Fibroblast of villous mesenchyme (primary cell): ENCODE data around the gene KRT73. TPM values are rescaled to one million over a fixed set of nuclear protein-coding genes. Genes with fewer than 3 reads are reported as not detected.

Experiments used
- DNase-seq: peaks from one replicate; pipeline ENCODE4 v3.0.0-alpha.2; 2010; ENCODE audit warnings: low read depth
- H3K4me3 ChIP-seq: 2 replicates; pipeline ENCODE4 v1.5.1; 2011; ENCODE audit warnings: low read depth, mild to moderate bottlenecking, low read length
- total RNA-seq: library from RNA; depleted of rRNA; stranded (reverse); fragments of >200 nt; gene quantifications from 2 replicates; pipeline ENCODE4 v1.2.3, GENCODE V29; 2012
- TF ChIP-seq, protein P1 (sequence below): IDR thresholded peaks from 2 replicates; pipeline ENCODE4 v1.5.1; 2012; ENCODE audit warnings: low read depth, mild to moderate bottlenecking, low read length; ENCODE audit not compliant: insufficient read depth

KRT73 gene
- total RNA-seq, 1 donor = not detected

DNA sequence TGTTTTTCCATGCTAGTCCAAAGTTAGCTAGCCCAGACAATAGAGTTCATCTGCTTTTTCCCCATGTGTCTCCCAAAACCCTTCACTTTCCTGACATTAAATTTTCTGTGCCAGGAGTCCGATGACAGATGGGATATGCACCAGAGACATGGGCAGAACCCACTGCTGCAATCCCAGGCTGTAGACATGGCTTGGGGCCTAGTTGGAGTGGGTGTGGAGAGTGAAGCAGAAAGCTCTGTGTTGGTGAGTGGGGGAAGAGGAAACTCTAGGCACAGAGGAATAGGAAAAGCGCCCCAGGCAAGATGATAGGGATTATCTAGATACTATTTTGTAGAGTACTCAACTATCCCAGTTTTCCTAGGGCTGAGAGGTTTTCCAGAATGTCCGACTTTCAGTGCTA lies 39.9 kb downstream of the KRT73 start:
- no peak for DNase-seq
- TF ChIP-seq, protein P1, sequence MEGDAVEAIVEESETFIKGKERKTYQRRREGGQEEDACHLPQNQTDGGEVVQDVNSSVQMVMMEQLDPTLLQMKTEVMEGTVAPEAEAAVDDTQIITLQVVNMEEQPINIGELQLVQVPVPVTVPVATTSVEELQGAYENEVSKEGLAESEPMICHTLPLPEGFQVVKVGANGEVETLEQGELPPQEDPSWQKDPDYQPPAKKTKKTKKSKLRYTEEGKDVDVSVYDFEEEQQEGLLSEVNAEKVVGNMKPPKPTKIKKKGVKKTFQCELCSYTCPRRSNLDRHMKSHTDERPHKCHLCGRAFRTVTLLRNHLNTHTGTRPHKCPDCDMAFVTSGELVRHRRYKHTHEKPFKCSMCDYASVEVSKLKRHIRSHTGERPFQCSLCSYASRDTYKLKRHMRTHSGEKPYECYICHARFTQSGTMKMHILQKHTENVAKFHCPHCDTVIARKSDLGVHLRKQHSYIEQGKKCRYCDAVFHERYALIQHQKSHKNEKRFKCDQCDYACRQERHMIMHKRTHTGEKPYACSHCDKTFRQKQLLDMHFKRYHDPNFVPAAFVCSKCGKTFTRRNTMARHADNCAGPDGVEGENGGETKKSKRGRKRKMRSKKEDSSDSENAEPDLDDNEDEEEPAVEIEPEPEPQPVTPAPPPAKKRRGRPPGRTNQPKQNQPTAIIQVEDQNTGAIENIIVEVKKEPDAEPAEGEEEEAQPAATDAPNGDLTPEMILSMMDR = no peak
- no peak overlapping the region for H3K4me3 ChIP-seq

DNA sequence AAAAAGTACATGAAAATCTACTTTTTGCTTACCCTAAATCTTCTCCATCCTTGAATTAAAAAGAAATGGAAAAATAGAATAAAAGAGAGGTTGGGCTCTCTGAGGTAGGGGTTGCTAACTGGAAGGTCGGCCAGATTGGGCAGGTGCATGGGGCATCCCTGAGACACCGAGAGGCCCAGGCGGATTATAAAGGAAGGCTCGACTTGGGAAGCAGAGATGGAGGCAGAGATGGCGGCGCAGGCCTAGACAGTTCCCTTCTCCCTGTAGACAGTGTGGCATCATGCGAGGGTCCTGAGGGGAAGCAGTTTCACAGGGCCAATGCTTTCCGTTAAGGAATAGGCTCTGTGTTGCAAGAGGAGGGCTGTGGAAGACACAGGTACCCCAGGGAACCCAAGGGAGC lies 41.0 kb downstream of the KRT73 start:
- TF ChIP-seq, protein P1 = no peak
- DNase-seq = no peak
- no peak overlapping the region for H3K4me3 ChIP-seq

- TF ChIP-seq, protein P1 = no peak
- no peak for DNase-seq
- H3K4me3 ChIP-seq = no peak overlapping the region
Measured at GRCh38 chr12:52575948-52576347, 42.4 kb downstream of the KRT73 start.

- DNase-seq = no peak
- H3K4me3 ChIP-seq = no peak overlapping the region
- TF ChIP-seq, protein P1 = no peak
Measured at GRCh38 chr12:52575256-52575655, 43.1 kb downstream of the KRT73 start.

GRCh38 chr12:52573743-52574142 lies 44.6 kb downstream of the KRT73 start, which contains the start of gene KRT74:
TSS of gene KRT74 (minus strand) at chr12:52573843. CDS start at chr12:52573777, 66 bp downstream.
- no peak within 1 kb of the TSS for H3K4me3 ChIP-seq
- TF ChIP-seq, protein P1 = no peak
- DNase-seq = no peak

GRCh38 chr12:52573306-52573705 lies 45.1 kb downstream of the KRT73 start:
- TF ChIP-seq, protein P1 = no peak
- no peak overlapping the region for H3K4me3 ChIP-seq
- DNase-seq = no peak

- DNase-seq = no peak
- no peak overlapping the region for H3K4me3 ChIP-seq
- TF ChIP-seq, protein P1 = no peak
Measured at GRCh38 chr12:52570511-52570910, 47.8 kb downstream of the KRT73 start.
